ENCODE data around the gene SPDYA.

DNA sequence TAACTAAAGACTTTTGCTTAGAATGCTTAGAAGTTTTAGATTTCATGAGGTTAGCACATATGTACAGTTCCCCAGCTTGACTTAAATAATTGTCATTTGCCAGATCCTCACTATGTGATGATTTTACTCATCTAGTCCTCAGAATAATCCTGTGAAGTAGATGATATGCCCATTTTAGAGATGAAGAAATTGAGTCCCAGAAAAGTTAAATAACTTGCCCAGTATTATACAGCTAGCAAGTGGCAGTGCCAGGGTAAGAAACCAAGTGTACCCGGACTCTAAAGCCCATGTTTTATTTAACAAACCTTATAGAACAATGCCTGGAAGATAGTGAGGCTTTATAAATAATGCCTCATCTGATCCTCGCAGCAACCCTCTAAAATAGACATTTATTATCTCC, 28.3 kb downstream of the SPDYA start:
- no peak for TF ChIP-seq EZH2 (IDR thresholded peaks at IDR 0.05)
- TF ChIP-seq POLR2AphosphoS5 (IDR thresholded peaks at IDR 0.05; ENCODE audit: borderline replicate concordance, low read depth, low read length) = no peak
- TF ChIP-seq FOXP2 (optimal IDR thresholded peaks at IDR 0.05; ENCODE audit: control extremely low read depth, extremely low read length, insufficient read depth) = no peak
